ENCODE data around the gene WFS1.

Gene WFS1

DNA sequence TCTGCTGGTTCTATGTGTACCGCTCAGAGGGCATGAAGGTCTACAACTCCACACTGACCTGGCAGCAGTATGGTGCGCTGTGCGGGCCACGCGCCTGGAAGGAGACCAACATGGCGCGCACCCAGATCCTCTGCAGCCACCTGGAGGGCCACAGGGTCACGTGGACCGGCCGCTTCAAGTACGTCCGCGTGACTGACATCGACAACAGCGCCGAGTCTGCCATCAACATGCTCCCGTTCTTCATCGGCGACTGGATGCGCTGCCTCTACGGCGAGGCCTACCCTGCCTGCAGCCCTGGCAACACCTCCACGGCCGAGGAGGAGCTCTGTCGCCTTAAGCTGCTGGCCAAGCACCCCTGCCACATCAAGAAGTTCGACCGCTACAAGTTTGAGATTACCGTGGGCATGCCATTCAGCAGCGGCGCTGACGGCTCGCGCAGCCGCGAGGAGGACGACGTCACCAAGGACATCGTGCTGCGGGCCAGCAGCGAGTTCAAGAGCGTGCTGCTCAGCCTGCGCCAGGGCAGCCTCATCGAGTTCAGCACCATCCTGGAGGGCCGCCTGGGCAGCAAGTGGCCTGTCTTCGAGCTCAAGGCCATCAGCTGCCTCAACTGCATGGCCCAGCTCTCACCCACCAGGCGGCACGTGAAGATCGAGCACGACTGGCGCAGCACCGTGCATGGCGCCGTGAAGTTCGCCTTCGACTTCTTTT, 32.2 kb downstream of the WFS1 start:
- no peak for DNase-seq

DNA sequence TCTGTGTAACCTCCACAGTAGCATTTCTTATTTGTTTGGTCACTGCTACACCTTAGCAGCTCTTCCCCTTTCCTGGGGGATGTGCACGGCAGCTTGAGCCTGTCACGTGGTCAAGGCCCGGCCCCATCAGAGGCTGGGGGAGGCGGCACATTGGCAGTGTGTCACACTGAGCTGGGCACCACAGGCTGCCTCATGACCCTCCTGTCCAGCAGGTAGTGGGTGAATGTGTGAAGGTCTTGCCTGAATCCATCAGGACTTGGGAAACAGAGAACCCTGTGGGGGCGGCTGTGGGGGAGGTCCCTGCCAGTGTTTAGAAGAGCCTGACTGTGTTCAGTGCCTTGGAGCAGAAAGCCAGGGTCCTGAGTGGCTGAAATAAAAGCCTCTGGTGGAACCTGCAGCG, 33.2 kb downstream of the WFS1 start:
- DNase-seq = no peak

DNA sequence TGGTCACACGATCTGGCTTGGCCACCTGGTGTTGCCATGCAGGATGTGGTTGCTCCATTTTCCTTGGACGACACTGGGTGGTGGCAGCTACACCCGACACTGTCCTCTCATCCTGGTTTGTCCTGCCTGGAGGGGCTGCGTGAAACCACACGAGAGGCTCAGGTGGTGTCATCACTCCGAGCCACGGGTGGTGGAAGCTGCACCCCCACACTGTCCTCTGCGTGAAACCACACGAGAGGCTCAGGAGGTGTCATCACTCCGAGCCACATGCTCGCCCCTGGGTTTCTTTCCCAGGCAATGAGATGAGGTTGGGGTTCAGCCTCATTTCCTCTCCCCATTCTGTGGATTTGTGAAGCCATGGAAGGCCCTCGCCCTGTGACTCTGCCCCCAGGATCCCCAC, 34.3 kb downstream of the WFS1 start:
- DNase-seq = no peak

DNA sequence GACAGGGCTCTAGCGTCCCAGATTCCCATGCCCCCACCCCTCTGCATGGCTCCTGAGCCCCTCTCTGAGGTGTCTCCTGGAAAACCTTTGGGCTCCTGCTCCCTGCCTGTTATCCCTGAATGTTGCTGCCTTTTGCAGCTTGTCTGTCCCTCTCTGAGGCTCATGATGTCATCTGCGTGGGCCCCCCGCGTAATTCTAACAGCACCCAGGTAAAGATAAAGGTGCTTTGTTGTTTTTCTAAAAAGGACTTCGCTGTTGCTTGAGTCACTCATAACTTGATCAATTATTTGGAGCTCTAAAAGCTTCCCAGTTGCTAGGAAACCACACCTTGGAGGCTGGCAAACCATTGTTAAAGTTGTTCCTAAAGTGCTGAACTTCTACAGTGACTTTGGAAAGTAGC, 36.6 kb downstream of the WFS1 start:
- DNase-seq = no peak

DNA sequence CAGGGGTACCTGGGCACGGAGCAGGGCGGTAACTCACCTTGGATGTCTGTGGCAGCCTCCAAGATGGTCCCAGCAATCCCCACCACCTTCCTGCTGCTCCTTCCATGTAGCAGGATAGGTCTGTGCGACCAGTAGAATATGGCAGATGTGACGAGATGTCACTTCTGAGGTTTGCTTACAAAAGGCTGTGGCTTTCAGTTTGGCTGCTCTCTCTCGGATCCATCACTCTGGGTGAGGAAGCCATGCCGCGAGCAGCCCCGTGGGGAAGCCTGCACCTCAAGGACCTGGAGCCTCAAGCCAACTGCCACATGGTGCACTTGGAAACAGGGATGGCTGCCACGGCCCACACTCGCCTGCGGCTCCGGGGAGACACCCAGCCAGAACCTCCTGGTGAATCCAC, 37.6 kb downstream of the WFS1 start:
- no peak for DNase-seq

- no peak for DNase-seq
Measured at GRCh38 chr4:6307891-6308290, 38.2 kb downstream of the WFS1 start.

- DNase-seq = no peak
Measured at GRCh38 chr4:6308899-6309643, 39.4 kb downstream of the WFS1 start.

DNA sequence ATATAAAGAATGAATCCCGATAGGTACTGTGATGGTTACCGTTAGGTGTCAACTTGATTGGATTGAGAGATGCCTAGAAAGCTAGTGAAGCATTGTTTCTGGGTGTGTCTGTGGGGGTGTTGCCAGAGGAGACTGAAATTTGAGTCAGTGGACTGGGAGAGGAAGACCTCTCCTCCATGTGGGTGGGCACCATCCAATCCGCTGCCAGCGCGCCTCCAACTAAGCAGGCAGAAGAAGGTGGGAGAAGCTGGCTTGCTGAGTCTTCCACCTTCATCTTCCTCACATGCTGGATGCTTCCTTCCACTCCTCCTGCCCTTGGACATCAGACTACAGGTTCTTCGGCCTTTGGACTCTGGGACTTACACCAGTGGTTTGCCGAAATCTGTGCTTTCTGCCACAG, 40.1 kb downstream of the WFS1 start:
- no peak for DNase-seq

GRCh38 chr4:6313216-6313615, 43.6 kb downstream of the WFS1 start:
- no peak for DNase-seq

GRCh38 chr4:6316461-6317003, 46.9 kb downstream of the WFS1 start:
- no peak for DNase-seq

- DNase-seq = no peak
Measured at GRCh38 chr4:6318206-6318605, 48.6 kb downstream of the WFS1 start.

GRCh38 chr4:6319530-6320150, 50.0 kb downstream of the WFS1 start:
- DNase-seq = no peak

DNA sequence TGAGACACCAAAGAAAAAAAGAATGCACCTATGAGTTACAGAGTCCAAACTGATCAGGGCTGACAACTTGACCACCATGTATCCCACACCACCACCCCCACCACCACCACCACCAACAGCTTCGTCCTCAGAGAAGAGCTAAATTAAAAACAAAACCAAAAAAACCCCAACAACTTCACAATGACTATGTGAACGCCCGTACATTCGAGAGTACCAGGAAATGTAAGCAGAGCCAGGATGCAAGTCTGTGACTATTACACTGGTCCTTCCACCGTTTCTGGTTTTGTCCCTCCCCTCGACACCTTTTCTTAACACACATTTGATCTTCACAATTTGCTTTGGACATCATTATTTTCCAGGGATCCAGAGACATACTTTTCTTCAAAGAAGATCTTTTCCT, 51.0 kb downstream of the WFS1 start:
- DNase-seq = no peak

DNA sequence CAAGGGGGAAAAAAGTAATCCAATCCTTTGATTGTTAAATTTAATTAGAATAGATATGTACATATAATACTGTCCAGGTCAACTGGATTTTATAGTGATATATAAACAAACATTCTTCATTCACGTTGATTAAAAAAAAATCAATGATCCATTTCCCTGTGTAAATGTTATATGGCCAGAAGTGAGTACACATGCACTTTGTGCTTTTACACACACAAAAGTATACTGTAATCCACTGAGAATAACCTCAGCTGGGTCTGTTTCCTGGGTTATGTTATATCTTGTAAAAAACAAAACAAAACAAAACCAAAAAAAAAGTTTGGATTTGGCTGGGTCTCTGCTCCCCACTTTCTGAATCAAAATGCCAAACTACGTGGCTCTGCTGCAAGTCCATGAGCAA, 51.7 kb downstream of the WFS1 start:
- DNase-seq = no peak

GRCh38 chr4:6322067-6322760, 52.6 kb downstream of the WFS1 start:
- DNase-seq = no peak

GRCh38 chr4:6322761-6323566, 53.3 kb downstream of the WFS1 start:
- DNase-seq = no peak

DNA sequence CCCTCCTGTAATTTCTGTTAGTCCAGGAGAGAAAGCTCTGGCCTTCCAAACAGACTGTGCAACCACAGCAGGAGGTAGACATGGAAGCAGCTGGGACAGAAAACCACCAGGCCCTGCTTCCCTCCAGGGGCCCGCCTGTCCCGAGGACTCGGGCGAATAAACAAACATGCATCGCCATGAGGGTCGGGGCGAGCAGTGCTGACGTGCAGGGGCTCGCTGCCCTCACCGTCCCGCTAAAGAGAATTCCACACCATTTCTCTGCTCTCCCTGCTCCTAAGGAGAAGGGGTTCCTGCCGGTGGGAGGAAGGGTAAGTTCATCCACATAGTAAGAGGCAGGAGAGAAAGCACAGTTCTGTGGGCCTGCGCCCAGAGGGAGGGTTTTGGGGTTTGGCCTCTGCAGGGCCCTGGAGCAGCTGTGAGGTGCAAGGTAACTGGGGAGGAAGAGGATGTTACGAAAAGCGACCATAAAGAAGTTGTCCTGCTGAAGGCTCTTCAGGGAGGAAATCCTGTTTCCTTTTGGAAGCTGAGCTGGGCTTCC, 54.9 kb downstream of the WFS1 start:
- no peak for DNase-seq

DNA sequence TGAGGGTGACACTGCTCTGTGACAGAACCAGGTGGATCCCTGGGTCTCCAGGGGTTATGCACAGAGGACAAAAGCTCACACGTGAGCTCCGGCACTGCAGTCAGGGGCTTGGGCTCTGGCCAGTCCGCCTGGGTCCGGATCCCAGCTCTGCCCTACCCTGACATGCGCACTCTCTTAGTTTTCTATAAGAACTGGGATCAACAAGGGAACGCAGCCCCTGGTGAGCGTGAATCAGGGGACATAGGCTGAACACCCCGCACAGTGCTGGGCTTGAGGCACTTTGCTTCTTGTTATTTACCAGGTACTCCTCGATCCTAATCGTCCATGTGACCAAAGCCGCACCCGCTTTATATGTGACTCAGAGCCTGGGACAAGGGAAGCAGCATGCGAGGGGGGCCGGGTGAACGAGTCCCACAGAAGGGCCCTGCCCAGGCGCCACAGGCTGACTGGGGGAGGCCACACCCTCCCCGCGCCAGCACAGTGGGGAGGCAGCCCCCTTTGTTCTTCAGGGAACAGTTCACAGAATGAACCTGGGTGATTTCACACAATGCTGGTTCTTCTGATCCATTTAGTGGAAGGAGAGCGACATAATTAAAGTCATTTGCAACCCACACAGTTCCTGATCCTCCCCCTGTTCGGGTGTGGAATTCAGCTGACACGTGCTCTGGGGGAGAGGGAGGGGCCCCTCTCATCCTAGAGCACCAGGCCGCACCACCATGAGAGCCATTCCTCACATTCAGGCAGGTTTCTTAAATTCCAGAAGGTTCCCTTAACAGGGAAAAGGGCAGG, 55.5 kb downstream of the WFS1 start:
- DNase-seq = no peak

DNA sequence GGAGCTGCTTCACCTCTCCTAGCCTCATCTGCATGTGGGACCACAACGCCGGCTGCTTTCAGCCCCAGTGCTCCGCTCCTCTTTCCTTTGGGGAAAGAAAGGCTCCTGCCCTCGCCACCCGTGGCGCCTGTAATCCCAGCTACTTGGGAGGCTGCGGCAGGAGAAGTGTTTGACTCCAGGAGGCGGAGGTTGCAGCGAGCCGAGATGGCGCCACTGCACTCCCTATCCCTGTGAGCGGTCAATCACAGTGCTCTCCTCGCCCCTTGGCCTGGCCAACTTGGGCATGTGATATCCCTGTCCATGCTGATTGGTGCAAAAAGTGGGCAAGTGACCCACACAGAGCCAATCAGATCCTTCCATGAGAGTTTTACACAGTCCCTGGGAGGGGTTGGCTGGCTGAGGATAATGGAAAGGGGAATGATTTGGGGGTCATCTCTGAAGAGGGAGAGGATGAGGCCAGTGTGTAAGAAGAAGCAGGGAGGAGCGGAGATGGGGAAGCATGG, 56.2 kb downstream of the WFS1 start:
- no peak for DNase-seq

- DNase-seq = no peak
Measured at GRCh38 chr4:6326312-6327060, 56.8 kb downstream of the WFS1 start.

Measured in activated effector memory CD4-positive, alpha-beta T cell treated with Interleukin-2 at 50 U/mL for 16 hours (primary cell).